ENCODE measurements around the gene TBCD. TPM values are rescaled to one million over a fixed set of nuclear protein-coding genes. Genes with fewer than 3 reads are reported as not detected.
"Not testable (repeated sequence)": the region's sequence is repeated elsewhere in the genome, so short reads cannot be mapped to it uniquely, and the experiment has no call there.

Gene TBCD
- total and polyA plus RNA-seq, 9 of the 15 experiments (the other 6 are each of a cell fraction or from before 2014, with no cell fraction given): 8.9 to 98.5 (median 28.0) TPM

GRCh38 chr17:82776454-82776853, 24.6 kb downstream of the TBCD start (continued):
- TF ChIP-seq, protein P1, sequence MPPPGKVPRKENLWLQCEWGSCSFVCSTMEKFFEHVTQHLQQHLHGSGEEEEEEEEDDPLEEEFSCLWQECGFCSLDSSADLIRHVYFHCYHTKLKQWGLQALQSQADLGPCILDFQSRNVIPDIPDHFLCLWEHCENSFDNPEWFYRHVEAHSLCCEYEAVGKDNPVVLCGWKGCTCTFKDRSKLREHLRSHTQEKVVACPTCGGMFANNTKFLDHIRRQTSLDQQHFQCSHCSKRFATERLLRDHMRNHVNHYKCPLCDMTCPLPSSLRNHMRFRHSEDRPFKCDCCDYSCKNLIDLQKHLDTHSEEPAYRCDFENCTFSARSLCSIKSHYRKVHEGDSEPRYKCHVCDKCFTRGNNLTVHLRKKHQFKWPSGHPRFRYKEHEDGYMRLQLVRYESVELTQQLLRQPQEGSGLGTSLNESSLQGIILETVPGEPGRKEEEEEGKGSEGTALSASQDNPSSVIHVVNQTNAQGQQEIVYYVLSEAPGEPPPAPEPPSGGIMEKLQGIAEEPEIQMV (tag; conservative IDR thresholded peaks at IDR 0.05; ENCODE audit: low read depth): no peak
- TF ChIP-seq ZBTB7A (IDR thresholded peaks at IDR 0.05; ENCODE audit: borderline replicate concordance, control insufficient read depth, low read depth, low read length): no peak

DNA sequence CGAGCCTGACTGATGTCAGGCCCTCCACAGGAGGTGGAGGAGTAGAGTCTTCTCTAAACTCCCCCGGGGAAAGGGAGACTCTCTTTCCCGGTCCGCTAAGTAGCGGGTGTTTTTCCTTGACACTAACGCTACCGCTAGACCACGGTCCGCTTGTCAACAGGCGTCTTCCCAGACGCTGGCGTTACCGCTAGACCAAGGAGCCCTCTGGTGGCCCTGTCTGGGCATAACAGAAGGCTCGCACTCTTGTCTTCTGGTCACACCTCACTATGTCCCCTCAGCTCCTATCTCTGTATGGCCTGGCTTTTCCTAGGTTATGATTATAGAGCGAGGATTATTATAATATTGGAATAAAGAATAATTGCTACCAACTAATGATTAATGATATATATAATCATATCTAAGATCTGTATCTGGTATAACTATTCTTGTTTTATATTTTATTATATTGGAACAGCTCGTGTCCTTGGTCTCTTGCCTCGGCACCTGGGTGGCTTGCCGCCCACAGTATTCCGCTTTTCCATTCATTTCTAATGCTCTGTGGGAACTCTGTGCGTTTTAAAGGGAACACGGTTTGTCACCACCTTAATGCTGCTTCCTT, 26.0 kb downstream of the TBCD start:
- DNase-seq (ENCODE audit: extremely low read depth in 1 of 4, low spot score in 3 of 4); H3K4me2 ChIP-seq (ENCODE audit: insufficient read depth, low read length); H3K9me3 ChIP-seq (replicated peaks; ENCODE audit: control insufficient read depth, insufficient read depth, low read depth, low read length); H3K9me1 ChIP-seq (ENCODE audit: control insufficient read depth, insufficient read depth, low read length); H3K27me3 ChIP-seq (ENCODE audit: control insufficient read depth in 2 of 2, insufficient read depth in 2 of 2, low read length in 2 of 2); H4K20me1 ChIP-seq (replicated peaks; ENCODE audit: control insufficient read depth, insufficient read depth, low read length); in situ Hi-C loops (cut with MboI); H3K9ac ChIP-seq (ENCODE audit: insufficient read depth in 1 of 2, low read depth in 2 of 2, low read length in 2 of 2); BruUV-seq (replicated peaks); H3K4me3 ChIP-seq; POLR2A ChIA-PET; H3K79me2 ChIP-seq (ENCODE audit: control insufficient read depth, insufficient read depth, low read length); intact Hi-C loops (cut with micrococcal nuclease); FAIRE-seq; H2AFZ ChIP-seq (ENCODE audit: low read depth, low read length); H3K27ac ChIP-seq (ENCODE audit: extremely low read depth, low read depth, low read length); CTCF ChIA-PET (ENCODE audit: low intra/inter-chr PET ratio); ATAC-seq: not testable (repeated sequence)
- peaks cover 50% of the 10 kb centered on the region for H3K36me3 ChIP-seq (ENCODE audit: control insufficient read depth, insufficient read depth, low read length)
- WGBS (ENCODE audit: insufficient coverage, low coverage, missing lambda C conversion rate): 64% methylated on average over 15 of the region's 21 CpGs
- TF ChIP-seq RAD21 (CRISPR knock-in tag; conservative IDR thresholded peaks at IDR 0.05 in 1 of 2, IDR thresholded peaks at IDR 0.05 in 1 of 2): peak in 1 of 2 experiments; percentile 44; a peak in 3 of 4 replicates
- TF ChIP-seq, protein P2, sequence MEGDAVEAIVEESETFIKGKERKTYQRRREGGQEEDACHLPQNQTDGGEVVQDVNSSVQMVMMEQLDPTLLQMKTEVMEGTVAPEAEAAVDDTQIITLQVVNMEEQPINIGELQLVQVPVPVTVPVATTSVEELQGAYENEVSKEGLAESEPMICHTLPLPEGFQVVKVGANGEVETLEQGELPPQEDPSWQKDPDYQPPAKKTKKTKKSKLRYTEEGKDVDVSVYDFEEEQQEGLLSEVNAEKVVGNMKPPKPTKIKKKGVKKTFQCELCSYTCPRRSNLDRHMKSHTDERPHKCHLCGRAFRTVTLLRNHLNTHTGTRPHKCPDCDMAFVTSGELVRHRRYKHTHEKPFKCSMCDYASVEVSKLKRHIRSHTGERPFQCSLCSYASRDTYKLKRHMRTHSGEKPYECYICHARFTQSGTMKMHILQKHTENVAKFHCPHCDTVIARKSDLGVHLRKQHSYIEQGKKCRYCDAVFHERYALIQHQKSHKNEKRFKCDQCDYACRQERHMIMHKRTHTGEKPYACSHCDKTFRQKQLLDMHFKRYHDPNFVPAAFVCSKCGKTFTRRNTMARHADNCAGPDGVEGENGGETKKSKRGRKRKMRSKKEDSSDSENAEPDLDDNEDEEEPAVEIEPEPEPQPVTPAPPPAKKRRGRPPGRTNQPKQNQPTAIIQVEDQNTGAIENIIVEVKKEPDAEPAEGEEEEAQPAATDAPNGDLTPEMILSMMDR (IDR thresholded peaks at IDR 0.05 in 2 of 3, conservative IDR thresholded peaks at IDR 0.05 in 1 of 3; ENCODE audit: insufficient read depth in 2 of 3, low read depth in 1 of 3, low read length in 3 of 3): 0 out of 6 replicates have a peak, but pooled peaks of 1 of the 3 experiments have one; percentile 18
- TF ChIP-seq ZBTB33 (CRISPR knock-in tag; IDR thresholded peaks at IDR 0.05): peak; percentile 61; the same call in 1 of the 2 replicates
- H3K4me1 ChIP-seq (replicated peaks in 1 of 2; ENCODE audit: control insufficient read depth in 2 of 2, insufficient read depth in 2 of 2, low read length in 2 of 2): peaks cover 0 to 15% of the 10 kb centered on the region in 2 experiments; a peak in 2 of 5 replicates
